Mesenteric fat pad (tissue), 1 donor: ENCODE data around the gene HSD3B7. TPM values are rescaled to one million over a fixed set of nuclear protein-coding genes. Genes with fewer than 3 reads are reported as not detected.

Source experiments
- DNase-seq: peaks from one replicate; pipeline ENCODE4 v3.0.0-alpha.2; 2020; ENCODE audit warnings: low spot score
- total RNA-seq: library from RNA; stranded (reverse); fragmentation: NEBNext Ultra II Directional; extraction: Animal tissue kit (Norgen Biotek cat#: 25700); gene quantifications from one replicate; pipeline ENCODE4 v1.2.1, GENCODE V29; 2021
- donor health status: DM: yes; HTN: yes; CAD: no.

The HSD3B7 gene
- total RNA-seq, 1 donor from 2014 or later = 51.1 TPM

DNA sequence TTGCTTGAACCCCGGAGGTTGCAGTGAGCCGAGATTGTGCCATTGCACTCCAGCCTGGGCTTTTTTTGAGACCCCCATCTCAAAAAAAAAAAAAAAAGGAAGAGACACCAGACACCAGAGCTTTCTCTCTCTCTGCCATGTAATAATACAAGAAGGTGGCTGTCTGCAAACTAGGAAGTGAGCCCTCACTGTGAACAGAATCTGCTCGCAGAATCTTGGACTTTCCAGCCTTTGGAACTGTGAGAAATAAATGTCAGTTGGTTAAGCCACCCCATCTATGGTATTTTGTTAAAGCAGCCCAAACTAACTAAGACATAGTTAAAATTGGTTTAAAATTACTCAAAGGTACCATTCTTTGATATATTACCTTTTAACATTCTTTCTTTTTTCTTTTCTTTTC lies 35.5 kb downstream of the HSD3B7 start:
- no peak for DNase-seq

DNA sequence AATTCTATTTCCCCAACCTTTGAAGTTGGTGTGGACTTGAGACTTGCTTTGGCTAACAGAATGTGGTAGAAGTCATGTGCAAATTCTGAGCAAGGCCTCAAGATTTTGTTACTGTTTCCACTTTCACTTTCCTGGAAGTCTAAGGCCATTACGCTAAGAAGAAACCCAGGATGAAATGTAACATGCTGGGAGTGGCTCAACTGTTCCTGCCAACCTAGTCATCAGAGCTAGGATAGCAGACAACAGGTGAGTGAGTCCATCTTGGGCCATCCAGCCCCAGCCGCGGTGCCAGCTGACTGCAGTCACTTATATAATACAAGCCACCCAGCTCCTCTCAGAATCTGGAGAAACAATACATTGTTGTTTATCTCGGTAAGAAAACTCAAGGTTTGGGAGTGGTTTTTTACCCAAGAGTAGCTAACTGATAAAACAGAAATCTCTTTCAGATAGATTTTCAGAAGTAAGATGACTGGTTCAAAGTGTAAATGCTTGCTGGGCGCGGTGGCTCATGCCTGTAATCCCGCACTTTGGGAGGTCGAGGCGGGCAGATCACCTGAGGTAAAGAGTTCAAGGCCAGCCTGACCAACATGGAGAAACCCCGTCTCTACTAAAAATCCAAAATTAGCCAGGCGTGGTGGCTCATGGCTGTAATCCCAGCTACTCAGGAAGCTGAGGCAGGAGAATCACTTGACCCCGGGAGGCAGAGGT lies 37.7 kb downstream of the HSD3B7 start:
- no peak for DNase-seq

DNA sequence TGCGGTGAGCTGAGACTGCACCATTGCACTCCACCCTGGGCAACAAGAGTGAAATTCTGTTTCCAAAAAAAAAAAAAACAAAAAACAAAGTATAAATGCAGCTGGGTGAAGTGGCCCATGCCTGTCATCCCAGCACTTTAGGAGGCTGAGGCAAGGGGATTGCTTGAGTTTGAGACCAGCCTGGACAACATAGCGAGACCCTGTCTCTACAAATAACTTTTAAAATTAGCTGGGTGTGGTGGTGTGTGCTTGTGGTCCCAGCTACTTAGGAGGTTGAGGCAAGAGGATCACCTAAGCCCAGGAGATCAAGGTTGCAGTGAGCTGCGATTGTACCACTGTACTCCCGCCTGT lies 38.2 kb downstream of the HSD3B7 start:
- no peak for DNase-seq

DNA sequence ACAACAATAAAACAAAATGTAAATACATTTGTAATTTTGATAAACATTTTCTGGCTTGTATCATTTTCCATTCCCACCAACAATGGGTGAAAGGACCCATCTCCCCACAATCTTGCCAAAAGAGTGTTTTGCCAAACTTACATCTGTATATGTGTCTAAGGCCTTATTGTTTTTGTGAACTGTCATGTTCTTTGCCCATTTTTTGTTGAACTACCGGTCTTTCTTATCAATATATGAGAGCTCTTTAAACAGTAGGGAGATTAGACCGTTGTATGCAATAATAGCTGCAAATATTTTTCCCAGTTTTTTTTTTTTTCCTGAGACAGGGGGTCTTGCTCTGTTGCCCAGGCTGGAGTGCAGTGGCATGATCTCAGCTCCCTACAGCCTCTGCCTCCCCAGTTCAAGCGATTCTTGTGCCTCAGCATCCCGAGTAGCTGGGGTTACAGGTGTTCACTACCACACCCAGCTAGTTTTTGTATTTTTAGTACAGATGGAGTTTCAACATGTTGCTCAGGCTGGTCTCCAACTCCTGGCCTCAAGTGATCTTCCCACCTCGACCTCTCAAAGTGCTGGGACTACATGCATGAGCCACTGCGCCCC lies 38.7 kb downstream of the HSD3B7 start:
- no peak for DNase-seq

DNA sequence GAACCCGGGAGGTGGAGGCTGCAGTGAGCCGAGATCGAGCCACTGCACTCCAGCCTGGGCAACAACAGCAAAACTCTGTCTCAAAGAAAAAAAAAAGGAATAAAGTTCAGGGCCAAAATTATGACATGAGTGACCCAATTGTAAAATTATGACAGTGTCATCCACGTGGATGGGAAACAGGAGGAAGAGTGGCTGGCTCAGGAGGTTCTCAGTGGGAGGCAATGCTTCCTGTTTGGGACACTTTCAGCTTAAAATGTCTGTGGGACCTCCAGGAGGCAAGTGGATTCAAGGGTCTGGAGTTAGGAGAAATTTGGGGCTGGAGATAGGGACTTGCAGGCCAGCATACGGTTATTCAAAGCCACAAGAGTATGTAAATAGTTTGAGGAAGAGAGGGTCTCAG lies 40.3 kb downstream of the HSD3B7 start:
- DNase-seq = no peak

DNA sequence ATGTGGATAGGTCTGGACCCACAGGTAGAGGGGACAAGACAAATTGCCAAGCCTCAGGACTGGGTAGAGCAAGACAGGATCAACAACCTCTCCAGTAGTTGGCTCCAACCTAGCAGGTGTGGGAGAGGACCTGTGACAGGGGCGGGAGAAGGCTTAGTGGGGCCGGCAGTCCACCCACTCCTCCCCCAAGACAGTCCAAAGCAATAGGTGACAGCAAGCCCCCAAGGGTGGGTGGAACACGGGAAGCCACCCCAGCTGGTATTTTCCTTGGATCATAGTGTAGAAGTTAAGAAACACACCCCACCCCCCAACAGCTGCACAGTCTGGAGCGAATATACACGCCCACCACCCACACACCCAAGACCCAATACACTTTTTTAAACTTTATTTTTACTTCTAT lies 44.3 kb downstream of the HSD3B7 start:
- DNase-seq = no peak

DNA sequence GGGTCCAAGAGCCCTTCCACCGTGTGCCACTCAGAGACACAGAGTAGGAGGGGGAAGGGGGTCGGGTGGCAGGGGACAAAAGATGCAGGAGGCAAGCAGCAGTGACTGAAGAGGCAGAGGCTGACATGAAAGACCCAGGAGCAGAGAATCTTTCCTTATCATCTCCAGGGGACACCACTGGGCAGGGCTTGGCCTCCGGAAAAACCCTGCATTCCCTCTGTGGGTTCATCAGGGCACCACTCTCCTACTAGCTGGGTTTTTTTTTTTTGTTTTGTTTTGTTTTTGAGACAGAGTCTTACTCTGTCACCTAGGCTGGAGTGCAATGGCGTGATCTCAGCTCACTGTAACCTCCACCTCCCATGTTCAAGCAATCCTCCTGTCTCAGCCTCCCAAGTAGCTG lies 46.3 kb downstream of the HSD3B7 start:
- DNase-seq = no peak

DNA sequence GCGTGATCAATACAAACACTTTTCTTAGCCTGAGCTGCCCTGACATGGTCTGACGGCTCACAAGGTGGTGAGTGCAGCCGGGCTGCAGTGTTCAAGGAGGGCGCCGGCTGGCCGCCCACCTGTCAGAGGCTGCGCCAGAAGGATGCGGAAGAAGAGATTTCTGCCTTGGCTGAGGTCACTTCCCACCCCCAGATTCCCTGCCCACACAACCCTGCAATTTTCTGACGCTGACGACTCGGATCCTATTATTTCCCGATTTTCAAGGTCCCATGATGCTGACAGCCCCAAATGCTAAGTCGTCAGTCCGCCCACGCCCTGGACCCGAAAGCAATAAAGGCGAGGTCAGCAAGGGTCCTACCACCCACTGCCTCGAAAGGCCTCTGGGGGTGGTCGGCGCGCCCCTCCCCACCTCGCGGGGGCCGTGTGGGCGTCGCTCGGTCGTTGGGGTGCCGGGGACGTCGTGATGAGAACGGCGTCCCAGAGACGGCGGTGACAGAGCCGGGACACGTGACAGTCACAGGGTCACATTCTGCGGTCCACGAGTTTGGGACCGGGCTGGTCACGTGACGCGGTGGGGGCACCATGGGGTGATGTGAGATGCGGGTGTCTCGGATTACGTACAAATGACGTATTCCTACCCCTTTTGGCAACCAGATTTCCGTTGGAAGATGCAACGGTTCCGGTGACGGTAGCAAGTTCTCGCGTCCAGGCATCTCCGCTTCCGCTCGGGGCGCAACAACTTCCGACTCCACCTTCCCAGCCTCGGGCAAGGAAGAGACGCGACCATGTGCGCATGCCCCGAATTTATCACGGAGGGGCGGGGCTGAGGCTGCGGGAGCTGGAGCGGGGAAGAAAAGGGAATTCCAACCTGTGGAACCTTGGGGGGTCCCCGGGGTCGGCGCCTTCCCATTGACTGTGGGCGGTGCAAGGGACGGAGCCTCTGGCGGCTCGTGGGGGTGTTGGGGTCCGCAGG lies 48.0 kb downstream of the HSD3B7 start, which contains the start of gene STX4:
Gene STX4 (plus strand): TSS at position 823 of the 973 bp plus-strand sequence. CDS start 248 bp downstream, outside the sequence.
- DNase-seq = peak; percentile 99

DNA sequence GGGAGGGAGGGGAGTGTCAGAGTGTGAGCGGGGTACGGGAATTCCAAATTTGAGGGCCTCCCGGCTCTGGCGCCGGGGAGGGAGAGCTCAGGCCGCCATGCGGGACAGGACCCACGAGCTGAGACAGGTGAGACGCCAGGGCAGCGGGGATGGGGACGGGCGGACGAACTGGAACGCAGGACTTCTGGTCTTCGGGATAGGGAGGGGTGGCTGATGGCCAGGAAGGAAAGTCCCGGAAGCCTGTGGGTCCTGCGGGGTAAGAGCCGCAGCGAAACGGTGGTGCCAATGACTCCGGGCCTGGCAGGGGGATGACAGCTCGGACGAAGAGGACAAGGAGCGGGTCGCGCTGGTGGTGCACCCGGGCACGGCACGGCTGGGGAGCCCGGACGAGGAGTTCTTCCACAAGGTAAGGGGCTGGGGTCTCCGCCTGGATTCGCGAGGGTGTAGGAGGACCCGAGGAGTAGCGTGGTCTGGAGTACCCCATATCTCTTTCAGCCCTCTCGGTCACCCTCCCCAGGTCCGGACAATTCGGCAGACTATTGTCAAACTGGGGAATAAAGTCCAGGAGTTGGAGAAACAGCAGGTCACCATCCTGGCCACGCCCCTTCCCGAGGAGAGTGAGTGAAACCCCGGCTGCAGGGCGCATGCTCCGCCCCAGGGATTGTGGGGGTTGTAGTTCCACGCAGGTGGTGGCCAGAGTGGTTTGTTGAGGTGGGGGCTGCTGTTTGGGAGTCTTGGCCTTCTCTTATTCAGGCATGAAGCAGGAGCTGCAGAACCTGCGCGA lies 48.9 kb downstream of the HSD3B7 start:
- DNase-seq = peak; percentile 96

DNA sequence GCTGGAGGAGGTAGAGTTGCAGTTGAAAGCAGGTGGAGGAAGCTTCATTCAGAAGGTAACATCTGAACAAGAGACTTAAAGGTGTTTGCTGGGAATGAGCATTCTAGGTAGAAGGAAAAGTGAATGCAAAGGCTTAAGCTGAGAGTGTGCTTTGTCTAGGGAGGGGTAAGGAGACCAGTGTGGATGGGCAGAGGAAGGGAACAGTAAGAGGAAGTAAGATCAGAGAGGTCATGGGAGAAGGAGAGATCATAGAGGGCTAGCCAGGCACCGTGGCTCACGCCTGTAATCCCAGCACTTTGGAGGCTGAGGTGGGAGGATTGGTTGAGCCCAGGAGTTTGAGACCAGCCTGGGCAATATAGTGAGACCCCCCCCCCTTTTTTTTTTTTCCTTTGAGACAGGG lies 51.7 kb downstream of the HSD3B7 start:
- DNase-seq = no peak

Other genes starting within 250 kb of the HSD3B7 start
- gene PHKG2, start 236.8 kb upstream of the HSD3B7 start, total RNA-seq = 20.8 TPM
- gene CFAP119, start 223.1 kb upstream of the HSD3B7 start, total RNA-seq = 2.2 TPM
- gene RNF40, start 222.9 kb upstream of the HSD3B7 start, total RNA-seq = 97.5 TPM
- gene ZNF629, start 198.0 kb upstream of the HSD3B7 start, total RNA-seq = 10.4 TPM
- 21.3 TPM for gene BCL7C, start 91.1 kb upstream of the HSD3B7 start, total RNA-seq
- gene CTF1, start 88.6 kb upstream of the HSD3B7 start, total RNA-seq = 4.9 TPM
- gene FBXL19, start 61.6 kb upstream of the HSD3B7 start, total RNA-seq = 11.4 TPM
- 17.9 TPM for gene ORAI3, start 36.1 kb upstream of the HSD3B7 start, total RNA-seq
- 18.5 TPM for gene SETD1A, start 27.5 kb upstream of the HSD3B7 start, total RNA-seq
- gene STX1B, start 25.4 kb downstream of the HSD3B7 start, total RNA-seq = 1.5 TPM
- 111 TPM for gene STX4, start 48.4 kb downstream of the HSD3B7 start, total RNA-seq
- gene ZNF668, start 89.0 kb downstream of the HSD3B7 start, total RNA-seq = 13.3 TPM
- gene ZNF646, start 89.2 kb downstream of the HSD3B7 start, total RNA-seq = 11.9 TPM
- gene PRSS53, start 103.7 kb downstream of the HSD3B7 start, total RNA-seq = 1.2 TPM
- gene VKORC1, start 109.6 kb downstream of the HSD3B7 start, total RNA-seq = 59.6 TPM
- 42.2 TPM for gene BCKDK, start 123.2 kb downstream of the HSD3B7 start, total RNA-seq
- 49.5 TPM for gene KAT8, start 132.5 kb downstream of the HSD3B7 start, total RNA-seq
- gene PRSS8, start 150.5 kb downstream of the HSD3B7 start, total RNA-seq = 0.51 TPM
- 9.8 TPM for gene PRSS36, start 164.9 kb downstream of the HSD3B7 start, total RNA-seq
- 224 TPM for gene FUS, start 194.9 kb downstream of the HSD3B7 start, total RNA-seq
- 22.4 TPM for gene PYCARD, start 217.6 kb downstream of the HSD3B7 start, total RNA-seq
- 0.03 TPM for gene TRIM72, start 228.9 kb downstream of the HSD3B7 start, total RNA-seq
- gene PYDC1, start 231.9 kb downstream of the HSD3B7 start, total RNA-seq = not detected